Measurements from ENCODE around the gene CLASP1. TPM values are rescaled to one million over a fixed set of nuclear protein-coding genes. Genes with fewer than 3 reads are reported as not detected.

The CLASP1 gene
- total and polyA plus RNA-seq, 2 of the 8 experiments (the other 6 are each of a cell fraction or from before 2014, with no cell fraction given) = 7.3 to 53.9 TPM

- Histone ChIP-seq H2BK5ac (ENCODE audit: low read depth, low read length) (no peak overlapping the region; the same call in 1 of the 2 replicates), H3K9ac (replicated peaks in 1 of 4; ENCODE audit: extremely low read depth in 1 of 4, low read depth in 3 of 4, low read length in 3 of 4) (no peak overlapping the region), H4K5ac (ENCODE audit: insufficient read length, low read depth, low read length) (no peak overlapping the region), H3K23ac (ENCODE audit: insufficient read length) (no peak overlapping the region), H3K4ac (replicated peaks; ENCODE audit: insufficient read length, low read depth, low read length) (no peak overlapping the region), H3K14ac (ENCODE audit: insufficient read length) (no peak overlapping the region), H3K27ac (ENCODE audit: low read depth, low read length) (no peak overlapping the region), H4K91ac (replicated peaks; ENCODE audit: insufficient read length, low read length) (no peak overlapping the region), H3K4me2 (ENCODE audit: insufficient read depth in 1 of 2, low read depth in 2 of 2, low read length in 2 of 2) (no peak overlapping the region), H3K4me1 (replicated peaks in 1 of 4; ENCODE audit: control insufficient read depth in 3 of 4, insufficient read depth in 4 of 4, low read length in 3 of 4) (no peaks in the 10 kb centered on the region), H3K79me2 (ENCODE audit: control insufficient read depth in 1 of 2, insufficient read depth in 2 of 2, low read length in 2 of 2) (no peaks in the 10 kb centered on the region), H3K9me3 (ENCODE audit: insufficient read depth in 2 of 2, low read depth in 1 of 2, low read length in 1 of 2) (no peaks in the 10 kb centered on the region), H2AK5ac (ENCODE audit: low read depth, low read length) (no peak overlapping the region), H3K36me3 (ENCODE audit: control insufficient read depth in 2 of 4, insufficient read depth in 4 of 4, low read length in 3 of 4) (peaks cover 5 to 32% (median 18%) of the 10 kb centered on the region in 4 experiments; a peak in 6 of 8 replicates), H3K18ac (ENCODE audit: extremely low read depth, low read length) (no peak overlapping the region), H4K20me1 (replicated peaks in 1 of 2; ENCODE audit: control insufficient read depth in 1 of 2, insufficient read depth in 2 of 2, low read length in 2 of 2) (peaks cover 2 to 3% of the 10 kb centered on the region in 2 experiments), H2BK120ac (replicated peaks; ENCODE audit: low read depth, low read length) (no peak overlapping the region), H3K23me2 (ENCODE audit: low read depth, low read length) (no peaks in the 10 kb centered on the region; the same call in 1 of the 2 replicates), H3K56ac (replicated peaks; ENCODE audit: insufficient read length, low read depth, low read length) (no peak overlapping the region), H2BK15ac (ENCODE audit: low read length) (no peak overlapping the region), H2BK12ac (ENCODE audit: low read depth, low read length) (no peak overlapping the region), H2BK20ac (ENCODE audit: low read length) (no peak overlapping the region), H4K8ac (ENCODE audit: extremely low read depth, insufficient read depth, low read length) (no peak overlapping the region), H2AFZ (ENCODE audit: low read length) (no peak overlapping the region), H3K4me3 (ENCODE audit: extremely low read depth in 1 of 4, insufficient read depth in 2 of 4, low read depth in 3 of 4, low read length in 4 of 4) (no peak overlapping the region), H3K79me1 (ENCODE audit: low read depth, low read length) (no peaks in the 10 kb centered on the region), H3K27me3 (replicated peaks in 1 of 4; ENCODE audit: control insufficient read depth in 3 of 4, extremely low read depth in 1 of 4, insufficient read depth in 3 of 4, low read length in 3 of 4) (no peaks in the 10 kb centered on the region)
- POLR2A ChIA-PET (ENCODE audit: partially characterized antibody) = interaction anchor here (0.8 to 1.2 kb wide), 2 partner anchors 163 to 315 kb away, joined by 3 to 4 read pairs; partner anchors contain the start of gene RNU4ATAC
- CTCF ChIA-PET (ENCODE audit: partially characterized antibody) = interaction anchor here (1.0 to 4.5 kb wide), 4 partner anchors 12 to 282 kb away, joined by 3 to 26 read pairs (median 8); no protein-coding TSS in a partner anchor
- TF ChIP-seq POLR2A (IDR thresholded peaks at IDR 0.05; ENCODE audit: control extremely low read depth in 1 of 2, low read depth in 2 of 2, low read length in 2 of 2) (no peak), KDM1A (IDR thresholded peaks at IDR 0.05; ENCODE audit: borderline replicate concordance, low read length) (no peak), NRF1 (IDR thresholded peaks at IDR 0.05; ENCODE audit: low read depth, low read length) (no peak), CTCF (IDR thresholded peaks at IDR 0.05; ENCODE audit: control extremely low read depth in 1 of 3, insufficient read depth in 1 of 3, low read depth in 1 of 3, low read length in 3 of 3) (no peak), SIN3A (conservative IDR thresholded peaks at IDR 0.05 in 1 of 2, IDR thresholded peaks at IDR 0.05 in 1 of 2; ENCODE audit: low read depth in 1 of 2, low read length in 2 of 2) (no peak), ASH2L (IDR thresholded peaks at IDR 0.05; ENCODE audit: low read length) (no peak)
- DNase-seq (ENCODE audit: low read depth in 1 of 2, low spot score in 2 of 2) (no peak), FAIRE-seq (no peak)
- WGBS, 2 experiments (ENCODE audit: extremely low coverage in 1 of 2, insufficient coverage in 1 of 2, insufficient read length in 1 of 2, insufficient replicate concordance in 2 of 2, low coverage in 1 of 2, low lambda C conversion rate in 2 of 2, missing lambda C conversion rate in 1 of 2) = 94% methylated on average over 26 of the region's 26 CpGs; no CpG with 5 or more reads in 1 of the 2 experiments
Observed at GRCh38 chr2:121367246-121367900, 281.9 kb downstream of the CLASP1 start.

Data from H1 (cell line).